HG03066 (cell line): ENCODE data around the gene CDIP1.

ENCODE experiments used
- ATAC-seq: cut with Tn5 transposase; IDR thresholded peaks from one replicate; pipeline ENCODE4 v1.9.1; 2021; ENCODE audit warnings: low read depth; ENCODE audit not compliant: unreplicated experiment

The CDIP1 gene

GRCh38 chr16:4463522-4464163 lies 74.9 kb downstream of the CDIP1 start:
- no peak for ATAC-seq

GRCh38 chr16:4461250-4462085 lies 77.1 kb downstream of the CDIP1 start:
- ATAC-seq, result no peak

- ATAC-seq, result no peak
Observed at GRCh38 chr16:4460936-4461249, 77.7 kb downstream of the CDIP1 start.
